Bronchial epithelial cell (primary cell): ENCODE results near the gene MALSU1. TPM values are rescaled to one million over a fixed set of nuclear protein-coding genes. Genes with fewer than 3 reads are reported as not detected.

Experiments used
- DNase-seq: peaks from one replicate; pipeline ENCODE4 v3.0.0-alpha.2; 2010; ENCODE audit warnings: low read depth
- FAIRE-seq: peaks from 2 replicates; lab custom pipeline; 2011; peaks lifted over from hg19 to GRCh38; lab: Jason Lieb, UNC
- H3K27me3 ChIP-seq: 2 replicates; pipeline ENCODE4 v1.5.1; 2011; ENCODE audit warnings: low read length; ENCODE audit not compliant: control insufficient read depth, insufficient read depth
- H3K36me3 ChIP-seq: 2 replicates; pipeline ENCODE4 v1.5.1; 2011; ENCODE audit warnings: low read length; ENCODE audit not compliant: control insufficient read depth, insufficient read depth
- H3K4me3 ChIP-seq: 2 replicates; pipeline ENCODE4 v1.5.1; 2011; ENCODE audit warnings: mild to moderate bottlenecking, low read depth, low read length, control low read depth
- CTCF ChIP-seq: IDR thresholded peaks from 2 replicates; pipeline ENCODE4 v1.5.1; 2011; ENCODE audit warnings: mild to moderate bottlenecking, moderate library complexity, low read length, control low read depth, inconsistent platforms; ENCODE audit not compliant: insufficient read depth, severe bottlenecking
- total RNA-seq: library from RNA; depleted of rRNA; stranded (reverse); fragments of >200 nt; gene quantifications from 2 replicates; pipeline ENCODE4 v1.2.1, GENCODE V29; 2014

Gene MALSU1
- total RNA-seq, 1 donor from 2014 or later: 61.6 TPM

- H3K36me3 ChIP-seq: no peaks in the 10 kb centered on the region
- DNase-seq (peak; percentile 93), FAIRE-seq (no peak)
- TF ChIP-seq CTCF: no peak
- H3K4me3 ChIP-seq: no peak overlapping the region
- peaks cover 12% of the 10 kb centered on the region for H3K27me3 ChIP-seq
Measured at GRCh38 chr7:23315366-23315765, 16.2 kb downstream of the MALSU1 start.

- no peak for FAIRE-seq
- H3K27me3 ChIP-seq: peaks cover 3% of the 10 kb centered on the region
- no peak for TF ChIP-seq CTCF
- no peak for DNase-seq
- no peaks in the 10 kb centered on the region for H3K36me3 ChIP-seq
- H3K4me3 ChIP-seq: no peak overlapping the region
Measured at GRCh38 chr7:23331132-23331531, 32.0 kb downstream of the MALSU1 start.

DNA sequence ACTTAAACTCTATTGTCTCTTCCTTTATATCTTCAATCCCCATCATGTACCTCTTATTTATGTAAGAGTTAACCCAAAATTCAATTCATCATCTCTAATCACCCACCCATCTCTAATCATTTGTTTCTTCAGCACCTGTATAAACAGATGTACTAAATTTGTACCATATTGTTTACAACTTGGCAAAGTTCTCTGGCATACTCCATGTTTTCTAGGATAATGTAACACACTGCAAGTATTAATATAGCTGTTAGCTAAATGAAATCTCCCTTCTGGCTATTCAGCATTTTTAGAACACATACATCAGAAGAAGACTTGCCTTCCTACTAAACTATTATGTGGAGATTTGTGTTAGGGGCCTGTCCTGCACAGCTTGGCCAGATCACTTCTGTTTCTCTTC lies 33.1 kb downstream of the MALSU1 start:
- Histone ChIP-seq H3K36me3 (no peaks in the 10 kb centered on the region), H3K27me3 (peaks cover 3% of the 10 kb centered on the region), H3K4me3 (no peak overlapping the region)
- no peak for TF ChIP-seq CTCF
- FAIRE-seq (no peak), DNase-seq (no peak)

DNA sequence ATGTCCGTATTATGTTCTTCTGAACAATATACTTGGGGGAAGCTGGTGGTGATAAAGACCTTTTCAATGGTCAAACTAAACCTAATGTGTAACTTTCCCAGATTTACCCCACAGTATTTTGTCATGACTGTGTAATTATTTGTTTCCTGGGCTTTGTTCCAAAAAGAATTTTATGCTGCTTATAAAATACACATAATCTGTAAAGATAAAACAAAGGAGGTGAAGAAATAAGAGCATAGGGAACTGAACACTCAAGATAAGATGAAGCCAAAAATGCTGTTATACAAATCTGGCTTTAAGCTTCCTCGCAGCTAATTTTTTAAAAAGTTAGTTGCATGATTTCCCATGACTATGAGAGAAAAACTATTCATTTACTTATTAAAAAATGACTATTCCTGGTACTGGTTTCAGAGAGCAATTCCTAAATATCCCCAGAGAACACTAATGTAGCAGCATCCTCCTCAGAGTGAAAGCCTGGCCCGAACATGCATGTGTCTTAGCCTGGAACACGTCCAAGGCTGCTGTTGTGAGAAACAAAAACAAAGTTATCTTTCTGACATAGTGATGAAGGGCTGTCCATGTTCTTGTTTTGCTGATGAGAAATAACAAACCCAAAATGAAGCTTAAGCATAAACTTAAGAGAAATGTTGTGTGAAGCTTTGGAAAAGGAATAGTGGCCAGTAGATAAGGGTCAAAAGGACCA lies 33.9 kb downstream of the MALSU1 start:
- FAIRE-seq: no peak
- no peak for TF ChIP-seq CTCF
- H3K36me3 ChIP-seq: no peaks in the 10 kb centered on the region
- no peak overlapping the region for H3K4me3 ChIP-seq
- H3K27me3 ChIP-seq: peaks cover 6% of the 10 kb centered on the region
- peak; percentile 39 for DNase-seq

- FAIRE-seq (no peak), DNase-seq (peak; percentile 93)
- H3K27me3 ChIP-seq: peaks cover 10% of the 10 kb centered on the region
- TF ChIP-seq CTCF: no peak
- no peaks in the 10 kb centered on the region for H3K36me3 ChIP-seq
- no peak overlapping the region for H3K4me3 ChIP-seq
Measured at GRCh38 chr7:23333671-23334246, 34.6 kb downstream of the MALSU1 start.
